HFF-Myc (cell line): ENCODE data around the gene PTPRM.

ENCODE experiments used
- DNase-seq: peaks from one replicate; pipeline ENCODE4 v3.0.0-alpha.2; 2011; ENCODE audit warnings: low read depth; ENCODE audit errors: extremely low read depth
- H3K4me3 ChIP-seq: replicated peaks from 2 replicates; pipeline ENCODE4 v1.5.1; 2011; ENCODE audit warnings: low read depth, mild to moderate bottlenecking, control low read depth, low read length
- TF ChIP-seq, protein P1 (sequence below): IDR thresholded peaks from 2 replicates; pipeline ENCODE4 v1.5.1; 2012; ENCODE audit warnings: mild to moderate bottlenecking, low read depth, low read length, control low read depth; ENCODE audit errors: missing control alignments

Gene PTPRM

GRCh38 chr18:7803956-7804469 lies 236.9 kb downstream of the PTPRM start:
- TF ChIP-seq, protein P1, sequence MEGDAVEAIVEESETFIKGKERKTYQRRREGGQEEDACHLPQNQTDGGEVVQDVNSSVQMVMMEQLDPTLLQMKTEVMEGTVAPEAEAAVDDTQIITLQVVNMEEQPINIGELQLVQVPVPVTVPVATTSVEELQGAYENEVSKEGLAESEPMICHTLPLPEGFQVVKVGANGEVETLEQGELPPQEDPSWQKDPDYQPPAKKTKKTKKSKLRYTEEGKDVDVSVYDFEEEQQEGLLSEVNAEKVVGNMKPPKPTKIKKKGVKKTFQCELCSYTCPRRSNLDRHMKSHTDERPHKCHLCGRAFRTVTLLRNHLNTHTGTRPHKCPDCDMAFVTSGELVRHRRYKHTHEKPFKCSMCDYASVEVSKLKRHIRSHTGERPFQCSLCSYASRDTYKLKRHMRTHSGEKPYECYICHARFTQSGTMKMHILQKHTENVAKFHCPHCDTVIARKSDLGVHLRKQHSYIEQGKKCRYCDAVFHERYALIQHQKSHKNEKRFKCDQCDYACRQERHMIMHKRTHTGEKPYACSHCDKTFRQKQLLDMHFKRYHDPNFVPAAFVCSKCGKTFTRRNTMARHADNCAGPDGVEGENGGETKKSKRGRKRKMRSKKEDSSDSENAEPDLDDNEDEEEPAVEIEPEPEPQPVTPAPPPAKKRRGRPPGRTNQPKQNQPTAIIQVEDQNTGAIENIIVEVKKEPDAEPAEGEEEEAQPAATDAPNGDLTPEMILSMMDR = no peak
- no peak overlapping the region for H3K4me3 ChIP-seq
- DNase-seq = no peak

GRCh38 chr18:7805096-7805495 lies 238.0 kb downstream of the PTPRM start:
- H3K4me3 ChIP-seq = no peak overlapping the region
- no peak for DNase-seq
- TF ChIP-seq, protein P1 = no peak

DNA sequence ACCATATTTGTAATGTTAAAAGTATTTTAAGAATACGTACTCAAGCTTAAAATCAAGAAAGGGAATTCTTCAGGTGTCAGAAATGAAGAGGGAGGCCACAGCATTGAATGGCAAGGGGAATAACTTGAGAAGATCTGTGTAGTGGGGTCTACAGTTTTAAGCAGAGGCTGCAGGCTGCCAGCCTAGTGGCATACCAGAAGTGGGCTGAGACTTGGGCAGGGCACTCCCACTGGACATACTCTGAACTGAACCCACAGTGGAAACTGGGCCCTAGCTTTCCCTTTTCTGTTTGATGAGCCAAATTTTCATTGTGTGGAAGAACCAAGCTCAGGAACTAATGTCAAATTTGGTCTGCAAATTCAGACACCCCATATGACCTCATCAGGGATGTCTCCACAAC lies 238.8 kb downstream of the PTPRM start:
- H3K4me3 ChIP-seq = no peak overlapping the region
- TF ChIP-seq, protein P1 = no peak
- no peak for DNase-seq

GRCh38 chr18:7807936-7808453 lies 240.9 kb downstream of the PTPRM start:
- DNase-seq = no peak
- TF ChIP-seq, protein P1 = no peak
- H3K4me3 ChIP-seq = no peak overlapping the region

GRCh38 chr18:7808992-7809391 lies 241.9 kb downstream of the PTPRM start:
- DNase-seq = no peak
- no peak overlapping the region for H3K4me3 ChIP-seq
- TF ChIP-seq, protein P1 = no peak

DNA sequence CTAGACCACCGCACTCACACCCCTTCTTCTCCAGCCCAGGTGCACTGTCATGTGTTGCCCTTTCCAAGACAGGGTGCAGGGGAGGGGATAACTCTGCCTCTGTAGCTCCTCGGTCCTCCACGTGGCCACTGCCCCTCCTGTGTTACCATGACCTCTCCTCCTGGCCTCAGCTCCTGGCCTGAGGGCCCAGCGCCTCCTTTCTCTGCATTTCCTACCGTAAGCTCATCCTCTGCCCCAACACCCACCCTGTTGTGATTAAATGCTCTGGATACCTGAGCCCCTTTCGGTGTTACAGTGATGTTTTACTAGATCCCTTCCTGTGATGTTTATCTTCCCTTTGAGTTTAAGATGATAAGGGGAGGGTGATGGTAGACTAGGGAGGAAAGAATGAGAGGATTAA lies 242.3 kb downstream of the PTPRM start:
- no peak overlapping the region for H3K4me3 ChIP-seq
- TF ChIP-seq, protein P1 = no peak
- DNase-seq = no peak

DNA sequence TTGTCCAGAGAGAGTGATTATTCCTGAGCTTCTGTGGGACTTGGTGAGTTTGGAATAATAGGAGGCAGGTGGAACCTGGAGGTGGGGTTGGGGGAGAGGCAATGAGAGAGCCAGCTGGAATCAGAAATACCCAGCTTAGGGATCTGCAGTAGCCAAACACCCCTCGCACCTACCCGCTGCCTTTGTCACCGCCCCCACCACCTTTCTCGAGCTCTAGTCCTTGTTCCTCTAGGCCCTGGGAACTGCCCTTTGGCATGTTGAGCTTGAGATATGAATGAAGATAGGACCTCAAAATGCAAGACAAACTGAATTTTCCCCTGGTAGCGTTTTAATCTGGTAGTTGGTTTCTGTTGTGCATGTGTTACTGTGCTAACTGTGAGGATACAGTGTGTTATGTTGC lies 242.9 kb downstream of the PTPRM start:
- TF ChIP-seq, protein P1 = no peak
- no peak for DNase-seq
- no peak overlapping the region for H3K4me3 ChIP-seq
